T-helper 1 cell treated with Interleukin-12 subunit alpha and Interleukin-12 subunit beta and Interleukin-4 antibody, amounts not matched to agents 30 ng/mL and 1 ng/mL, for 36 hours (primary cell): ENCODE results near the gene PRRG2. TPM values are rescaled to one million over a fixed set of nuclear protein-coding genes. Genes with fewer than 3 reads are reported as not detected.

Experiments used
- intact Hi-C: fragments of 100-400 bp; cut with micrococcal nuclease; formaldehyde crosslinking; loops from one replicate; pipeline ENCODE4 v1.15.1; 2024
- total RNA-seq: library from RNA; stranded (reverse); gene quantifications from 2 replicates; pipeline ENCODE4 v1.2.3, GENCODE V29; 2022

The PRRG2 gene
- total RNA-seq, 1 donor from 2014 or later = 1.4 TPM

- intact Hi-C loops = no loop called here
Measured at GRCh38 chr19:49585023-49585422, 3.9 kb downstream of the PRRG2 start.

- intact Hi-C loops = no loop called here
Measured at GRCh38 chr19:49587227-49587626, 6.1 kb downstream of the PRRG2 start.

- intact Hi-C loops = no loop called here
Measured at GRCh38 chr19:49588365-49589122, 7.4 kb downstream of the PRRG2 start.

- intact Hi-C loops = no loop called here
Measured at GRCh38 chr19:49589502-49589905, 8.4 kb downstream of the PRRG2 start.

- intact Hi-C loops = loop anchor here (1.0 to 10.0 kb wide), 15 partner anchors 10 to 476 kb away; partner anchors contain the start of genes AKT1S1, ATF5, BCL2L12 and C19orf73
Measured at GRCh38 chr19:49590071-49590970, 9.2 kb downstream of the PRRG2 start.

GRCh38 chr19:49590971-49591730, 10.0 kb downstream of the PRRG2 start, which contains the start of gene PRR12:
TSS of gene PRR12 (plus strand) at chr19:49591182. CDS start at chr19:49591655, 473 bp downstream.
- intact Hi-C loops = loop anchor here (1.0 to 10.0 kb wide), 15 partner anchors 11 to 476 kb away; partner anchors contain the start of genes AKT1S1, ATF5, BCL2L12 and C19orf73

GRCh38 chr19:49591731-49592485, 10.8 kb downstream of the PRRG2 start:
- intact Hi-C loops = loop anchor here (2.0 to 10.0 kb wide), 3 partner anchors 37 to 477 kb away; partner anchors contain the start of genes AKT1S1, C19orf73, LIN7B and PPFIA3

GRCh38 chr19:49592486-49593232, 11.5 kb downstream of the PRRG2 start:
- intact Hi-C loops = loop anchor here (1.0 to 10.0 kb wide), 3 partner anchors 72 to 478 kb away; partner anchors contain the start of genes ALDH16A1, C19orf73, LIN7B and PPFIA3

- intact Hi-C loops = loop anchor here (1.0 to 10.0 kb wide), 3 partner anchors 71 to 479 kb away; partner anchors contain the start of genes ALDH16A1, C19orf73, LIN7B and PPFIA3
Measured at GRCh38 chr19:49593233-49594113, 12.4 kb downstream of the PRRG2 start.

- intact Hi-C loops = loop anchor here (10.0 kb wide), 1 partner anchor 480 kb away; the partner anchor contains the start of genes C19orf73, LIN7B and PPFIA3
Measured at GRCh38 chr19:49594157-49594992, 13.3 kb downstream of the PRRG2 start.

GRCh38 chr19:49594993-49595818, 14.1 kb downstream of the PRRG2 start:
- intact Hi-C loops = loop anchor here (10.0 kb wide), 1 partner anchor 480 kb away; the partner anchor contains the start of genes C19orf73, LIN7B and PPFIA3

GRCh38 chr19:49595819-49596404, 14.8 kb downstream of the PRRG2 start:
- intact Hi-C loops = loop anchor here (10.0 kb wide), 1 partner anchor 481 kb away; the partner anchor contains the start of genes C19orf73, LIN7B and PPFIA3

GRCh38 chr19:49596407-49596806, 15.3 kb downstream of the PRRG2 start:
- intact Hi-C loops = loop anchor here (10.0 kb wide), 1 partner anchor 482 kb away; the partner anchor contains the start of genes C19orf73, LIN7B and PPFIA3

GRCh38 chr19:49596954-49597702, 16.0 kb downstream of the PRRG2 start:
- intact Hi-C loops = loop anchor here (10.0 kb wide), 1 partner anchor 482 kb away; the partner anchor contains the start of genes C19orf73, LIN7B and PPFIA3

- intact Hi-C loops = loop anchor here (10.0 kb wide), 1 partner anchor 483 kb away; the partner anchor contains the start of genes C19orf73, LIN7B and PPFIA3
Measured at GRCh38 chr19:49597703-49597974, 16.5 kb downstream of the PRRG2 start.
